Measurements from ENCODE around the gene SENP1.
"Not testable (repeated sequence)": the region's sequence is repeated elsewhere in the genome, so short reads cannot be mapped to it uniquely, and the experiment has no call there.

SENP1 gene

DNA sequence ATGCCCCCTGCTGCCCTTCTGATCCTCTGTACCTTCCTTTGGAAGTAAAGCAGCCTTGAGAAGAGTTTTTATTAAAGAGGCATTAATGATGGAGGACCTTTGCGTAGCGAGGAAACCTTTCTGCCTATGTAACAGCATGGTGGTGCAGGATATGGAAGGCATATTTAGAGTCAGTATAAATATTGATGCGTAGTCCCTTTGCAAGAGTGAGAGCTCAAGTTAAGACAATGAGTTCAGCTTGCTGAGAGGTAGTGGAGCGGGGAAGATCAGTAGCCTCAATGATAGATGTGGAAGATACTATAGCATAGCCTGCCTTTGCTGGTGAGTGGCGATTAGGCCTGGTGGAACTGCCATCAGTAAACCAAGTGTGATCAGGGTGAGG lies 5.4 kb upstream of the SENP1 start:
- H3K9ac ChIP-seq (ENCODE audit: low read length): not testable (repeated sequence)

DNA sequence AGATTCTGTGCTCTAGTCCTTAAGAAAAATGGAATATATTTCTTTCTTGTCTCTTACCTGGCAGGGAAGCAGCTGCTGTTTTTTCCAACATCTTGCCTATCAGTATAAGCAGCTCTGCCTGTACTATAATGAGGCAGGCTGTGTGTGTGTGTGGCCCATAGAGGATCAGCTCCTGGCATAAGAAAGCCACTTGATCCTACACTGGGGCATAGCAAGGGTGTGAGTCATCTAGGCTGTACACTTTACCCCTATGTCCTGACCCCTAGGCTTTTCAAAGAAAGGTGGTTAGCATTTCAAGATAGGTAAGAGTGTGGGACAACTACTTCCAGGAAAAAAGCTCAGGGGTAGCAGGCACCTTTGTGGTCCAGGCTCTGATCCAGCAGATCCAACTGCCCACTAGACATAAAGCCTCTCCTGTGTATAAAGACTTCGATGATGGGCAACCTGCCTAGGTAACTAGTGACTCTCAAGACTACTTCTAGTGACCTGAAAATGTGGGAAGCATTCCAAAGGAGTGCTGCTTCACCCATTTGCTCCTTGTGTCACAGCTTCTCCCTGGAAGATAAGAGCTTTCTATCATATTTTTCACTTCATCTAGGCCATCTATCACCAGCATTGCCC lies 4.9 kb upstream of the SENP1 start:
- Histone ChIP-seq H3K4me3 (ENCODE audit: low read depth, low read length) (no peak overlapping the region), H3K9ac (ENCODE audit: low read length) (no peak overlapping the region), H3K9me3 (ENCODE audit: control insufficient read depth, insufficient read depth, low read depth, low read length) (no peaks in the 10 kb centered on the region), H3K36me3 (ENCODE audit: control insufficient read depth, insufficient read depth, low read length) (no peaks in the 10 kb centered on the region), H3K27me3 (ENCODE audit: control insufficient read depth, insufficient read depth, low read length) (peaks cover 30% of the 10 kb centered on the region), H3K4me1 (ENCODE audit: control insufficient read depth, insufficient read depth, low read length) (peaks cover 10% of the 10 kb centered on the region; the same call in 1 of the 2 replicates), H3K27ac (ENCODE audit: low read depth, low read length) (no peak overlapping the region)

More for the DNA sequence above, 5.4 kb upstream of the SENP1 start:
- not testable (repeated sequence) for H3K36me3 ChIP-seq (ENCODE audit: control insufficient read depth, insufficient read depth, low read length); H3K9me3 ChIP-seq (ENCODE audit: control insufficient read depth, insufficient read depth, low read depth, low read length); H3K4me1 ChIP-seq (ENCODE audit: control insufficient read depth, insufficient read depth, low read length); H3K27ac ChIP-seq (ENCODE audit: low read depth, low read length); H3K4me3 ChIP-seq (ENCODE audit: low read depth, low read length)
- H3K27me3 ChIP-seq (ENCODE audit: control insufficient read depth, insufficient read depth, low read length): peaks cover 32% of the 10 kb centered on the region

DNA sequence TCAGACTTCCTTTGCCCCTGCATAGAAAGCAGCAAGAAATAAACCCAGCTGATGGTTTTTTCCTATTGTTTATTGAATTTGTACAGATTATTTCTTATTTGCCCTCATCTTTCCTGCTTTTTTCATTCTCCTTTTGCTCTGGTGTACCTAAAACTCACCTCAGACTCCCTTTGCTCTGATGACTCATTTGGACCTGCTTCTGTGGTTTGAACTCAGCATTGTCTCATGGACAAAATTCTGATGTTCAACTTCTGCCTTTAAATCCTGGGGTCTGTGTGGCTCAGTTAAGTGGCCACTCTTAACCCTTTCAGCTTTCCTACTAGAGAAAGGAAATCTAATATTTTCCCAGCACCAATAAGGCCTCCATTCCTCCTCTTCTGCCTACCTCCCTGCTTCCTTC lies 3.5 kb upstream of the SENP1 start:
- Histone ChIP-seq H3K9ac (ENCODE audit: low read length) (no peak overlapping the region), H3K36me3 (ENCODE audit: control insufficient read depth, insufficient read depth, low read length) (no peaks in the 10 kb centered on the region), H3K4me1 (ENCODE audit: control insufficient read depth, insufficient read depth, low read length) (peaks cover 11% of the 10 kb centered on the region), H3K27ac (ENCODE audit: low read depth, low read length) (no peak overlapping the region), H3K9me3 (ENCODE audit: control insufficient read depth, insufficient read depth, low read depth, low read length) (no peaks in the 10 kb centered on the region), H3K27me3 (ENCODE audit: control insufficient read depth, insufficient read depth, low read length) (peaks cover 28% of the 10 kb centered on the region), H3K4me3 (ENCODE audit: low read depth, low read length) (no peak overlapping the region)

DNA sequence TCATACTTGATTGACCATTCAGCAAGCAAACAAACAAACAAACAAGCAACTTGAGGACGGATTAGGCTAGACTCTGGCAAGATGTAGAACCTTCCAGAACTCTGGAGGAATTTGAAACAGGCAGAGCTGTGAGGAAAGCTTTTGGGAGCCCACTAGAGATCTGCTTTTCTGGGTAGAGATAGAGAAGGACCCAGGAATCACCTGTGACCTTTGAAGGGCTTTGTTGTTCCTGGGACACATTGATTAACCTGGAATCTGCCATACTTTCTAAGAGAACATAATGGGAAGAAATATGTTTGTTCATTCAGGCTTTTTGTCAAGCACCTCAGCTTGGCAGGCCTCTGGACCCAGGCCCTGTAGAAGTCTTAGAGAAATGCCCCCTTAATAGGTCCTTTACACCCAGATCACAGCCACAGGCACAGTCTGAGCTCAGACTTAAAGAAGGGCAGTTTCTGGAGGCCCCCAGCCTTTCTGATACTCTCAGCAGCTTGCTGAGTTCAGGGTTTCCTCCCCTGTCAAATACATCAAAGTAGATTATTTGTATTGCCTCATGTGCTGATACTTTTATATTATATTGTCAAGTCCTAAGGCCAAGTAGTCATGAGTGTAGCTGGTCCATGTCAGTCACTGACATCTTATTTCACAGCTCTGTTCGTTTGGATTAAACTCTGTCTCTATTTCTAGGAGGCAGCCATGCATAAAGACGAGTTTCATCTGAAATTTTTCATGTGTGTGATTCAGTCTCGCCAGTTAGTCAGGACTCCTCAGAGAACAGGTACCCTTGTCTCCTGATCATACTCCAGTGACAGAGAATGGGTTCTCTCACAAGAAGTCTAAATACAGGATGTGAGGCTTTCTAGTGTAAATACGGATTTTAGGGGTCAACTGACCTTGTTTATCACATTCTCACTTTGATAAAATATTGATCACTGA lies 1.1 kb upstream of the SENP1 start:
- Histone ChIP-seq H3K4me3 (ENCODE audit: low read depth, low read length) (peak overlapping the region; percentile 88), H3K36me3 (ENCODE audit: control insufficient read depth, insufficient read depth, low read length) (no peaks in the 10 kb centered on the region)

DNA sequence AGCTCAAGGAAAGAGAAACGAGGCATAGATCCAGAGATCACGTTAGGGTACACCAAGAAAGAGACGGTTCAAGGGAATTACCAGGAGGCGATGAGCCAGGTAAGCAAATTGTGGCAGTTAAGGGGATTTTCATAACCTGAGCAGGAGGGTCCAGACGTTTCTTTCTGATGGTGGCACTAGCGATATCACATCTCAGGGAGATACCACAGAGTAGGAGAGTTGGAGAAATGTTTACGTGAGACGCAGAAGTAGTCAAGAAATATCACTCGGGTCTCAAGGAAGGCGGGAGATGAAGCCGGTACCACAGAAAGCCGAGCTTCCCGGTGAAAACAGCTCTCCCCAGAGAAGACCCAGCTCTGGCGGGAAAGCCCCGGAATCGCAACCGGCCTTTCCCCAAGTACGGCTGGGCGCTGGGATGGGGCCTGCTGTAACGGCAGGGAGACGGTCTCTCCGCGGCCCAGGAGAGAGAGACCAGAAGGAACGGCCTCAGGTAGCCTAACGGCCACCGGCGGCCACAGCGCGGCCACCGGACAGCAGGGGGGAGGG lies 485 bp downstream of the SENP1 start:
- Histone ChIP-seq H3K4me1 (ENCODE audit: control insufficient read depth, insufficient read depth, low read length) (peaks cover 9% of the 10 kb centered on the region), H3K27ac (ENCODE audit: low read depth, low read length) (peak overlapping the region; percentile 96), H3K9ac (ENCODE audit: low read length) (peak overlapping the region; percentile 96), H3K27me3 (ENCODE audit: control insufficient read depth, insufficient read depth, low read length) (peaks cover 15% of the 10 kb centered on the region), H3K36me3 (ENCODE audit: control insufficient read depth, insufficient read depth, low read length) (no peaks in the 10 kb centered on the region), H3K9me3 (ENCODE audit: control insufficient read depth, insufficient read depth, low read depth, low read length) (no peaks in the 10 kb centered on the region), H3K4me3 (ENCODE audit: low read depth, low read length) (peak overlapping the region; percentile 88)

More for the DNA sequence above, 1.1 kb upstream of the SENP1 start:
- peaks cover 22% of the 10 kb centered on the region for H3K27me3 ChIP-seq (ENCODE audit: control insufficient read depth, insufficient read depth, low read length)
- peak overlapping the region; percentile 96 for H3K9ac ChIP-seq (ENCODE audit: low read length)
- peak overlapping the region; percentile 96; the same call in 1 of the 2 replicates for H3K27ac ChIP-seq (ENCODE audit: low read depth, low read length)
- peaks cover 14% of the 10 kb centered on the region for H3K4me1 ChIP-seq (ENCODE audit: control insufficient read depth, insufficient read depth, low read length)
- H3K9me3 ChIP-seq (ENCODE audit: control insufficient read depth, insufficient read depth, low read depth, low read length): no peaks in the 10 kb centered on the region

DNA sequence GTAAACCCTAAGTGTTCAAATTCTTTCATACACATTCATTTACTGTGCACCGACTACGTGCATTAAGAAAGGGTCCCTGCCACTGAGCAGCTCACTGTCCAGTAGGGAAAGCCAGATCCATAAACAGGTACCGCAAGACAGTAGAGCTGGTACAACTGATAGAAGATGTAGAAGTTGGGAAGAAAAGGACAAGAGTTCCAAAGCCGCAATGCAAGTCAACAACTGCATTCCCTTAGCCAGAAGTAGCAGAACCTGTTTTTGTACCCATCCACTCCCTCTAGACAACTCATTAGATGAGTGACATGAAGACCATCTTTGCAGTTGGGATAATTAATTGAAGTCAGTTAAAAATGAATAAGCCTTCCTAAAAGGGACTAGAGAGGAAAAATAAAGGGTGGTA lies 1.3 kb downstream of the SENP1 start:
- Histone ChIP-seq H3K27me3 (ENCODE audit: control insufficient read depth, insufficient read depth, low read length) (peaks cover 8% of the 10 kb centered on the region), H3K27ac (ENCODE audit: low read depth, low read length) (no peak overlapping the region), H3K36me3 (ENCODE audit: control insufficient read depth, insufficient read depth, low read length) (no peaks in the 10 kb centered on the region), H3K4me3 (ENCODE audit: low read depth, low read length) (peak overlapping the region; percentile 88), H3K9ac (ENCODE audit: low read length) (no peak overlapping the region), H3K9me3 (ENCODE audit: control insufficient read depth, insufficient read depth, low read depth, low read length) (no peaks in the 10 kb centered on the region), H3K4me1 (ENCODE audit: control insufficient read depth, insufficient read depth, low read length) (peaks cover 9% of the 10 kb centered on the region)

DNA sequence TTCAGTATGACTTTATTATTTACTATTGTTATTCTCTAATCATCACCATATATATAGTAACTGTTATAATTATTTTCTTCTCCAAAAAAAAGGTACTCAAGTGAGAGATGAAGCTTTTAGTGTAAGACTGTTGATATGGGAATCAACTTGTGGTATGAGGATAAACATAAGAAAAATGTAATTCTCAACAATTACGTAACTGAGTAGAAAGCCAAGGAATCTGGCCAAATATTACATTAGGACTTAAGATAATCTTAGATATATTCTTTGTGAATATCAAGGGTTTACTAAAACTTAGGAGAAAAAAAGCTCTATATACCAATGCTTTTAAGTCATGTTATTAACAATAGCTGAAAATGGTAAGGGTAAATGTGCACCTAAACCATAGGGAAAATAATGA lies 13.3 kb downstream of the SENP1 start:
- H3K9me3 ChIP-seq (ENCODE audit: control insufficient read depth, insufficient read depth, low read depth, low read length): no peaks in the 10 kb centered on the region
- H3K4me1 ChIP-seq (ENCODE audit: control insufficient read depth, insufficient read depth, low read length): no peaks in the 10 kb centered on the region
- no peaks in the 10 kb centered on the region for H3K27me3 ChIP-seq (ENCODE audit: control insufficient read depth, insufficient read depth, low read length)
- no peak overlapping the region for H3K9ac ChIP-seq (ENCODE audit: low read length)
- H3K36me3 ChIP-seq (ENCODE audit: control insufficient read depth, insufficient read depth, low read length): peaks cover 53% of the 10 kb centered on the region
- H3K4me3 ChIP-seq (ENCODE audit: low read depth, low read length): no peak overlapping the region
- H3K27ac ChIP-seq (ENCODE audit: low read depth, low read length): no peak overlapping the region

DNA sequence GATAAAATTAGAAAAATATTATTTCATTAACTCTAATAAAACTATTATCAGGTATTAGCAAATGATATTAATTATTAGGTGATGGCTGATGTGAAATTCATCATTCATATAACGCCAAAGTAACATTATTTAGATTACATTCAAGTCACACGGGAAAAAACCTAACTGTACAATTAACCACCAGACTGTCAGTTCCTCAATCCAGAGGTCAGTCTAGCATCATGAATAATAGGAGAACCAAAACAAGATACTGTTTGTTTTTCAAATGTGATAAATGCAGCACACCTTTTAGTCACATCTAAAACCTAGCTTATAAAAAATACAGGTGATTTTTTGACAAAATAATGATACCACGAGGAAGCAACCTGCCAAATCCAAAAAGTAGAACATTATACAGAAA lies 19.6 kb downstream of the SENP1 start:
- no peak overlapping the region for H3K4me3 ChIP-seq (ENCODE audit: low read depth, low read length)
- peaks cover 66% of the 10 kb centered on the region for H3K36me3 ChIP-seq (ENCODE audit: control insufficient read depth, insufficient read depth, low read length)

DNA sequence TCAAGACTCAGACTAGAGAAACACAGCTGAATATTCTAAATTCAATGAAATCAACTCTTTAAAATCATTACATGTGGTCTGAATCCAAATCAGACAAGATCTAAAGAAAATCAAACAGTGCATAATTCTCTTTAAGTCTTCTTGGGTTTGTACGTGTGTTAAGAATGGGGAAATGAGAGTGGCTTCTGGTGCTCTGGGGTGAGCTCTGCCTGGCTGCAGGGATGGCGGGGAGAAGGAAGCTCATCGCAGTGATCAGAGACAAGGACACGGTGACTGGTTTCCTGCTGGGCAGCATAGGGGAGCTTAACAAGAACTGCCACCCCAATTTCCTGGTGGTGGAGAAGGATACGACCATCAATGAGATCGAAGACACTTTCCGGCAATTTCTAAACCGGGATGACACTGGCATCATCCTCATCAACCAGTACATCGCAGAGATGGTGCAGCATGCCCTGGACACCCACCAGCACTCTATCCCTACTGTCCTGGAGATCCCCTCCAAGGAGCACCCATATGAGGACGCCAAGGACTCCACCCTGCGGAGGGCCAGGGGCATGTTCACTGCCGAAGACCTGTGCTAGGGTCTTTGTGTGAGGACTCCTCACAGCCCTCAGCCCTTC lies 20.9 kb downstream of the SENP1 start:
- Histone ChIP-seq H3K9me3 (ENCODE audit: control insufficient read depth, insufficient read depth, low read depth, low read length) (no peaks in the 10 kb centered on the region), H3K4me1 (ENCODE audit: control insufficient read depth, insufficient read depth, low read length) (no peaks in the 10 kb centered on the region), H3K4me3 (ENCODE audit: low read depth, low read length) (no peak overlapping the region), H3K36me3 (ENCODE audit: control insufficient read depth, insufficient read depth, low read length) (peaks cover 68% of the 10 kb centered on the region), H3K27me3 (ENCODE audit: control insufficient read depth, insufficient read depth, low read length) (no peaks in the 10 kb centered on the region), H3K27ac (ENCODE audit: low read depth, low read length) (no peak overlapping the region), H3K9ac (ENCODE audit: low read length) (no peak overlapping the region)

More for the DNA sequence above, 19.6 kb downstream of the SENP1 start:
- H3K27me3 ChIP-seq (ENCODE audit: control insufficient read depth, insufficient read depth, low read length): no peaks in the 10 kb centered on the region
- H3K27ac ChIP-seq (ENCODE audit: low read depth, low read length): no peak overlapping the region
- no peak overlapping the region for H3K9ac ChIP-seq (ENCODE audit: low read length)
- H3K9me3 ChIP-seq (ENCODE audit: control insufficient read depth, insufficient read depth, low read depth, low read length): no peaks in the 10 kb centered on the region
- no peaks in the 10 kb centered on the region for H3K4me1 ChIP-seq (ENCODE audit: control insufficient read depth, insufficient read depth, low read length)

DNA sequence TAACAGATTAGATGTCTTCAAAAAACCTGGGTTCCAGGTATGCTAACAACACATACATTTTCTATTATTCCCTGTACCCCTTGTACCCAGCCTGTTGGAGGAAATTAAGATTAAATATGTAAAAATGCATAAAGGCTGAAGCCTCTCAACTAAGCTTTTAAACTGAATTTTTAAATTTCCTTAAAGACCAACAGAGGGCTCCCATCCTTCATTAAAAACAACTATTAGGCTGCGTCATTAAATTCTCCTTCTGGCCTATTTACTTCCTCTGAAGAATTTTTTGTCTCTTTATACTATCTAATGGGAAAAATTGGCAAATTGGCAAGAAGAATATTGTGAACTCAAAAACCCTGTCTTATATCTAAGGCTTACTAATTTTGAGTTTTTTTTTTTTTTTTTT lies 21.8 kb downstream of the SENP1 start:
- Histone ChIP-seq H3K27ac (ENCODE audit: low read depth, low read length) (no peak overlapping the region), H3K9me3 (ENCODE audit: control insufficient read depth, insufficient read depth, low read depth, low read length) (no peaks in the 10 kb centered on the region), H3K4me3 (ENCODE audit: low read depth, low read length) (no peak overlapping the region), H3K27me3 (ENCODE audit: control insufficient read depth, insufficient read depth, low read length) (no peaks in the 10 kb centered on the region), H3K36me3 (ENCODE audit: control insufficient read depth, insufficient read depth, low read length) (peaks cover 66% of the 10 kb centered on the region), H3K4me1 (ENCODE audit: control insufficient read depth, insufficient read depth, low read length) (no peaks in the 10 kb centered on the region), H3K9ac (ENCODE audit: low read length) (no peak overlapping the region)

DNA sequence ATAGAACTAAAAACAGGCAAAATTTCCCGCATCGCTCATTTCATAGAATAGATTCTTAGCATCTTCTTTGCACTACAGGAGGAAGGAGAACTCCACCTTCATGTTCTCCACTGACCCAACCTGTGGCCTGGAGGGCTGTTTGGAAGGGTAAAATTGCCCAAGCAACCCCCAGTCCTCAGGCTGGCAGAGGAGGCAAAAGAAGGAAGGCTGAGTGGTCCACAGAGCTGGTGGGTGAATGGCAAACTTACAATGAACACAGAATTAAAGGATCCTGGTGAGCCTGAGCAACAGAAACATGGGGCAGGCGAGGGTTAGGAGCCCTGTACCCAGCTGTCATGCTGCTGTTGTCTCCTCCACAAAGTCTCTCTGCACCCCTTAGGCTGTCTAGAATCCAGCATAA lies 25.1 kb downstream of the SENP1 start:
- Histone ChIP-seq H3K27me3 (ENCODE audit: control insufficient read depth, insufficient read depth, low read length) (no peaks in the 10 kb centered on the region), H3K9me3 (ENCODE audit: control insufficient read depth, insufficient read depth, low read depth, low read length) (no peaks in the 10 kb centered on the region), H3K4me3 (ENCODE audit: low read depth, low read length) (no peak overlapping the region), H3K27ac (ENCODE audit: low read depth, low read length) (no peak overlapping the region), H3K9ac (ENCODE audit: low read length) (no peak overlapping the region), H3K4me1 (ENCODE audit: control insufficient read depth, insufficient read depth, low read length) (no peaks in the 10 kb centered on the region), H3K36me3 (ENCODE audit: control insufficient read depth, insufficient read depth, low read length) (peaks cover 42% of the 10 kb centered on the region)

All from HUES6 (cell line).